ENCODE results near the gene DONSON. TPM values are rescaled to one million over a fixed set of nuclear protein-coding genes. Genes with fewer than 3 reads are reported as not detected.

Gene DONSON
- total and polyA plus RNA-seq, 2 of the 13 experiments (the other 11 are each of a cell fraction or from before 2014, with no cell fraction given), result 35.4 to 63.6 TPM

GRCh38 chr21:33588485-33589335, at the start of gene DONSON (continued):
- TF ChIP-seq UBTF (CRISPR knock-in tag; IDR thresholded peaks at IDR 0.05) (peak; percentile 57; the same call in 1 of the 2 replicates), ATF6 (CRISPR knock-in tag; conservative IDR thresholded peaks at IDR 0.05) (no peak), ZMAT5 (CRISPR knock-in tag; IDR thresholded peaks at IDR 0.05; ENCODE audit: borderline replicate concordance, low read depth) (no peak), ZNF652 (CRISPR knock-in tag; IDR thresholded peaks at IDR 0.05; ENCODE audit: borderline replicate concordance, low read depth) (no peak), ZNF3 (CRISPR knock-in tag; IDR thresholded peaks at IDR 0.05) (no peak), ZNF790 (CRISPR knock-in tag; IDR thresholded peaks at IDR 0.05; ENCODE audit: borderline replicate concordance) (no peak), ZFP1 (CRISPR knock-in tag; IDR thresholded peaks at IDR 0.05) (no peak), ZSCAN30 (CRISPR knock-in tag; IDR thresholded peaks at IDR 0.05) (no peak), ZNF232 (CRISPR knock-in tag; IDR thresholded peaks at IDR 0.05; ENCODE audit: borderline replicate concordance) (peak; percentile 68; the same call in 1 of the 2 replicates), HNF1A (IDR thresholded peaks at IDR 0.05; ENCODE audit: low read depth) (no peak), HNF1A (CRISPR knock-in tag; IDR thresholded peaks at IDR 0.05; ENCODE audit: borderline replicate concordance) (0 out of 2 replicates have a peak, but pooled peaks have one; percentile 35), CENPT (CRISPR knock-in tag; IDR thresholded peaks at IDR 0.05; ENCODE audit: low read depth) (no peak), TFAP4 (IDR thresholded peaks at IDR 0.05; ENCODE audit: borderline replicate concordance, low read depth) (peak; percentile 30; the same call in 1 of the 2 replicates), EP300 (IDR thresholded peaks at IDR 0.05; ENCODE audit: low read depth in 2 of 2, low read length in 2 of 2) (0 out of 4 replicates have a peak, but pooled peaks of 1 of the 2 experiments have one; percentile 30), EP300 (CRISPR knock-in tag; IDR thresholded peaks at IDR 0.05; ENCODE audit: borderline replicate concordance) (no peak), HIVEP1 (CRISPR knock-in tag; IDR thresholded peaks at IDR 0.05) (peak; percentile 83; the same call in 1 of the 2 replicates), NR2F2 (IDR thresholded peaks at IDR 0.05; ENCODE audit: borderline replicate concordance, low read depth) (no peak), ZNF282 (IDR thresholded peaks at IDR 0.05; ENCODE audit: partially characterized antibody) (no peak), JUNB (CRISPR knock-in tag; IDR thresholded peaks at IDR 0.05; ENCODE audit: borderline replicate concordance) (no peak)
